Measurements from ENCODE around the gene ZBTB7C. TPM values are rescaled to one million over a fixed set of nuclear protein-coding genes. Genes with fewer than 3 reads are reported as not detected.

ZBTB7C gene
- total RNA-seq, 2 experiments from 2014 or later: not detected

GRCh38 chr18:48126240-48126639 lies 282.9 kb downstream of the ZBTB7C start:
- ChIA-PET POLR2A (no interaction called here), CTCF (ENCODE audit: unreplicated experiment) (no interaction called here)
- intact Hi-C loops (cut with micrococcal nuclease; ENCODE audit: unreplicated experiment): no loop called here

GRCh38 chr18:48125724-48126123 lies 283.5 kb downstream of the ZBTB7C start:
- H3K9me2 ChIP-seq (ENCODE audit: insufficient read depth, low read length): no peaks in the 10 kb centered on the region
- no peak for DNase-seq (ENCODE audit: low spot score)
- H3K4me3 ChIP-seq (ENCODE audit: low read depth, low read length, poor library complexity, severe bottlenecking): no peak overlapping the region
- H3K9me3 ChIP-seq (ENCODE audit: low read length): no peaks in the 10 kb centered on the region
- H2AFZ ChIP-seq (ENCODE audit: low read length): no peak overlapping the region
- H3K4me2 ChIP-seq (ENCODE audit: low read length): no peak overlapping the region
- H3K4me1 ChIP-seq (ENCODE audit: insufficient read depth, low read length, poor library complexity, severe bottlenecking): no peaks in the 10 kb centered on the region
- H3K36me3 ChIP-seq (ENCODE audit: insufficient read depth, low read length): no peaks in the 10 kb centered on the region
- intact Hi-C loops (cut with micrococcal nuclease; ENCODE audit: unreplicated experiment): no loop called here
- TF ChIP-seq EZH2phosphoT487 (IDR thresholded peaks at IDR 0.05; ENCODE audit: borderline replicate concordance, low read depth, low read length): no peak
- TF ChIP-seq, protein P1, sequence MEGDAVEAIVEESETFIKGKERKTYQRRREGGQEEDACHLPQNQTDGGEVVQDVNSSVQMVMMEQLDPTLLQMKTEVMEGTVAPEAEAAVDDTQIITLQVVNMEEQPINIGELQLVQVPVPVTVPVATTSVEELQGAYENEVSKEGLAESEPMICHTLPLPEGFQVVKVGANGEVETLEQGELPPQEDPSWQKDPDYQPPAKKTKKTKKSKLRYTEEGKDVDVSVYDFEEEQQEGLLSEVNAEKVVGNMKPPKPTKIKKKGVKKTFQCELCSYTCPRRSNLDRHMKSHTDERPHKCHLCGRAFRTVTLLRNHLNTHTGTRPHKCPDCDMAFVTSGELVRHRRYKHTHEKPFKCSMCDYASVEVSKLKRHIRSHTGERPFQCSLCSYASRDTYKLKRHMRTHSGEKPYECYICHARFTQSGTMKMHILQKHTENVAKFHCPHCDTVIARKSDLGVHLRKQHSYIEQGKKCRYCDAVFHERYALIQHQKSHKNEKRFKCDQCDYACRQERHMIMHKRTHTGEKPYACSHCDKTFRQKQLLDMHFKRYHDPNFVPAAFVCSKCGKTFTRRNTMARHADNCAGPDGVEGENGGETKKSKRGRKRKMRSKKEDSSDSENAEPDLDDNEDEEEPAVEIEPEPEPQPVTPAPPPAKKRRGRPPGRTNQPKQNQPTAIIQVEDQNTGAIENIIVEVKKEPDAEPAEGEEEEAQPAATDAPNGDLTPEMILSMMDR (conservative IDR thresholded peaks at IDR 0.05; ENCODE audit: low read length): no peak
- H3K27ac ChIP-seq (ENCODE audit: low read depth, low read length, poor library complexity, severe bottlenecking): no peak overlapping the region
- H4K20me1 ChIP-seq (ENCODE audit: insufficient read depth, low read length): no peaks in the 10 kb centered on the region
- H3K79me2 ChIP-seq (ENCODE audit: insufficient read depth, low read depth, low read length): no peaks in the 10 kb centered on the region
- ChIA-PET CTCF (ENCODE audit: unreplicated experiment) (no interaction called here), POLR2A (no interaction called here)
- no TSS peak for BruUV-seq (replicated peaks)

More at GRCh38 chr18:48126240-48126639, 282.9 kb downstream of the ZBTB7C start:
- no peaks in the 10 kb centered on the region for H4K20me1 ChIP-seq (ENCODE audit: insufficient read depth, low read length)
- H3K4me3 ChIP-seq (ENCODE audit: low read depth, low read length, poor library complexity, severe bottlenecking): no peak overlapping the region
- no peaks in the 10 kb centered on the region for H3K4me1 ChIP-seq (ENCODE audit: insufficient read depth, low read length, poor library complexity, severe bottlenecking)
- BruUV-seq (replicated peaks): no TSS peak
- no peak overlapping the region for H3K27ac ChIP-seq (ENCODE audit: low read depth, low read length, poor library complexity, severe bottlenecking)
- H3K79me2 ChIP-seq (ENCODE audit: insufficient read depth, low read depth, low read length): no peaks in the 10 kb centered on the region
- H3K36me3 ChIP-seq (ENCODE audit: insufficient read depth, low read length): no peaks in the 10 kb centered on the region
- H2AFZ ChIP-seq (ENCODE audit: low read length): no peak overlapping the region
- H3K4me2 ChIP-seq (ENCODE audit: low read length): no peak overlapping the region
- TF ChIP-seq, protein P1 (conservative IDR thresholded peaks at IDR 0.05; ENCODE audit: low read length): no peak
- TF ChIP-seq EZH2phosphoT487 (IDR thresholded peaks at IDR 0.05; ENCODE audit: borderline replicate concordance, low read depth, low read length): no peak
- no peak for DNase-seq (ENCODE audit: low spot score)
- H3K9me3 ChIP-seq (ENCODE audit: low read length): no peaks in the 10 kb centered on the region
- H3K9me2 ChIP-seq (ENCODE audit: insufficient read depth, low read length): no peaks in the 10 kb centered on the region

- Histone ChIP-seq H3K36me3 (ENCODE audit: insufficient read depth, low read length) (no peaks in the 10 kb centered on the region), H3K4me1 (ENCODE audit: insufficient read depth, low read length, poor library complexity, severe bottlenecking) (no peaks in the 10 kb centered on the region), H2AFZ (ENCODE audit: low read length) (no peak overlapping the region), H3K27ac (ENCODE audit: low read depth, low read length, poor library complexity, severe bottlenecking) (no peak overlapping the region), H4K20me1 (ENCODE audit: insufficient read depth, low read length) (no peaks in the 10 kb centered on the region), H3K9me3 (ENCODE audit: low read length) (no peaks in the 10 kb centered on the region), H3K4me2 (ENCODE audit: low read length) (no peak overlapping the region), H3K9me2 (ENCODE audit: insufficient read depth, low read length) (no peaks in the 10 kb centered on the region), H3K79me2 (ENCODE audit: insufficient read depth, low read depth, low read length) (no peaks in the 10 kb centered on the region), H3K4me3 (ENCODE audit: low read depth, low read length, poor library complexity, severe bottlenecking) (no peak overlapping the region)
- intact Hi-C loops (cut with micrococcal nuclease; ENCODE audit: unreplicated experiment): no loop called here
- DNase-seq (ENCODE audit: low spot score): no peak
- BruUV-seq (replicated peaks): no TSS peak
- ChIA-PET CTCF (ENCODE audit: unreplicated experiment) (no interaction called here), POLR2A (no interaction called here)
- TF ChIP-seq, protein P1 (conservative IDR thresholded peaks at IDR 0.05; ENCODE audit: low read length): no peak
- TF ChIP-seq EZH2phosphoT487 (IDR thresholded peaks at IDR 0.05; ENCODE audit: borderline replicate concordance, low read depth, low read length): no peak
These were observed 284.1 kb downstream of the ZBTB7C start for GRCh38 chr18:48124857-48125626.

Data from OCI-LY7 (cell line).